Gastroesophageal sphincter (tissue), 4 donors: Measurements from ENCODE around the gene HSP90AA1. TPM values are rescaled to one million over a fixed set of nuclear protein-coding genes. Genes with fewer than 3 reads are reported as not detected.

Source experiments
- ATAC-seq: fragments of 150-250 bp; one replicate; pipeline ENCODE4 v1.9.1; 2016; ENCODE audit warnings: mild to moderate bottlenecking, moderate library complexity
- H3K27ac ChIP-seq, 4 donors: fragments of 200-600 bp; sonication (generic) in 3 of 4; 1 replicate in 3 of 4; 2 replicates in 1 of 4; pipeline ENCODE4 v1.5.1; 2016 to 2019
- H3K27me3 ChIP-seq: fragments of 200-600 bp; sonication (generic); one replicate; pipeline ENCODE4 v1.5.1; 2019
- H3K36me3 ChIP-seq, 2 donors: fragments of 200-600 bp; sonication (generic); one replicate each; pipeline ENCODE4 v1.5.1; 2019; ENCODE audit warnings: control low read depth in 1 of 2
- H3K4me1 ChIP-seq, 3 donors: fragments of 200-600 bp; sonication (generic); 1 replicate in 2 of 3; 2 replicates in 1 of 3; pipeline ENCODE4 v1.5.1; 2016 to 2019; ENCODE audit warnings: control low read depth in 2 of 3
- H3K4me3 ChIP-seq, 2 donors: fragments of 200-600 bp; sonication (generic); one replicate each; pipeline ENCODE4 v1.5.1; 2019; ENCODE audit warnings: mild to moderate bottlenecking in 1 of 2, moderate library complexity in 1 of 2
- H3K9me3 ChIP-seq, 3 donors: fragments of 200-600 bp; sonication (generic); one replicate each; pipeline ENCODE4 v1.5.1; 2017 to 2019; ENCODE audit warnings: control low read depth in 2 of 3
- EP300 ChIP-seq: sonication (generic); formaldehyde crosslinking; IDR thresholded peaks from one replicate; pipeline ENCODE4 v1.6.1; 2017; ENCODE audit warnings: antibody characterized with exemption, mild to moderate bottlenecking
- POLR2A ChIP-seq, 2 donors: fragments of 450-650 bp; IDR thresholded peaks; one replicate each; pipeline ENCODE4 v1.6.1; 2017; ENCODE audit warnings: antibody characterized with exemption in 2 of 2, mild to moderate bottlenecking in 2 of 2, moderate library complexity in 1 of 2
- POLR2AphosphoS5 ChIP-seq: sonication (generic); formaldehyde crosslinking; IDR thresholded peaks from one replicate; pipeline ENCODE4 v1.6.1; 2017; ENCODE audit warnings: antibody characterized with exemption
- WGBS, 2 donors: methylation state at CpG; one replicate each; pipeline ENCODE4 v1.1.5; 2018; ENCODE audit warnings: low coverage in 1 of 2; 5-methylcytosine and 5-hydroxymethylcytosine counted together
- total RNA-seq, 4 donors: library from RNA; depleted of rRNA; stranded (reverse); fragments of >200 nt; gene quantifications; one replicate each; pipeline ENCODE4 v1.1.0, GENCODE V29; 2016
- TF ChIP-seq, protein P1 (sequence below), 4 experiments: fragments of 200-600 bp in 2 of 4; fragments of 450-650 bp in 2 of 4; sonication (generic) in 1 of 4; IDR thresholded peaks; one replicate each; pipeline ENCODE4 v1.5.1; 2017 to 2019; ENCODE audit warnings: antibody characterized with exemption in 4 of 4, mild to moderate bottlenecking in 2 of 4, moderate library complexity in 2 of 4

HSP90AA1 gene
- total RNA-seq, 4 donors from 2014 or later, result 421 to 585 (median 537) TPM

DNA sequence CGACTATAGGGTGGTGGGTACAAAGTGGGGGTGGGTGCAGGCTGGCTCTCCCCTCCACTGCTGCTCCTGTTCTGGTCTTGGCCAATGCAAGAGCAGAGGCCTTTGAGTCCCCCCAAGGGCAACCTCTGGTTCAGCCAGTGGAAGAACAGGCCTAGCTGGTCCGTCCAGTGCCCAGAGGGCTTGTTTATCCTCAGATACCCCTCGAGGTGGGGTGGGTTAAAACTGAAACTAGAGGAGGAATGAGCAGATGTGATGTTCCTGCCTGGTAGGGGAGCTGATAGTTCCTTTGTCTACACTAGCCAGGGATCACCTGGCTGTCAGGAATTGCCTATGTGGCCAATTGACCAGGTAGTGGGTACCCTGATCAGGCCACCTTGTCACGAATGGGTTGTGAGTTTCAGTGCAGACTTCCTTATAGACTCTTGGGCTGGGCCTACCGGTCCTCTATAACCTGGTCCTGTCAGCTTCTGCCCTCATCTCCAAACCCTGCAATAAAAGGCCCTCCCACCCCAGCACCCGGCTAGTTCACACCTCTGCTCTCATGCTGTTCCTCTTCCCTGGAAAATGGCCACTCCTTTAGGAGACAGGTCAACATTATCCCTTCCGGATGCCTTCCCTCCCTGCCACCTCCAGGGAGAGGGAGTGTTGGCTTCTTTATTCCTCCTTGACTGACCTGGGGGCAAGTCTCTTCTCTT is 10.7 kb upstream of the HSP90AA1 start:
- no peak for ATAC-seq
- no peak for TF ChIP-seq POLR2AphosphoS5
- TF ChIP-seq POLR2A (IDR thresholded peaks at IDR 0.05), result no peak
- TF ChIP-seq, protein P1, sequence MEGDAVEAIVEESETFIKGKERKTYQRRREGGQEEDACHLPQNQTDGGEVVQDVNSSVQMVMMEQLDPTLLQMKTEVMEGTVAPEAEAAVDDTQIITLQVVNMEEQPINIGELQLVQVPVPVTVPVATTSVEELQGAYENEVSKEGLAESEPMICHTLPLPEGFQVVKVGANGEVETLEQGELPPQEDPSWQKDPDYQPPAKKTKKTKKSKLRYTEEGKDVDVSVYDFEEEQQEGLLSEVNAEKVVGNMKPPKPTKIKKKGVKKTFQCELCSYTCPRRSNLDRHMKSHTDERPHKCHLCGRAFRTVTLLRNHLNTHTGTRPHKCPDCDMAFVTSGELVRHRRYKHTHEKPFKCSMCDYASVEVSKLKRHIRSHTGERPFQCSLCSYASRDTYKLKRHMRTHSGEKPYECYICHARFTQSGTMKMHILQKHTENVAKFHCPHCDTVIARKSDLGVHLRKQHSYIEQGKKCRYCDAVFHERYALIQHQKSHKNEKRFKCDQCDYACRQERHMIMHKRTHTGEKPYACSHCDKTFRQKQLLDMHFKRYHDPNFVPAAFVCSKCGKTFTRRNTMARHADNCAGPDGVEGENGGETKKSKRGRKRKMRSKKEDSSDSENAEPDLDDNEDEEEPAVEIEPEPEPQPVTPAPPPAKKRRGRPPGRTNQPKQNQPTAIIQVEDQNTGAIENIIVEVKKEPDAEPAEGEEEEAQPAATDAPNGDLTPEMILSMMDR (IDR thresholded peaks at IDR 0.05), result no peak
- Histone ChIP-seq H3K9me3 (no peaks in the 10 kb centered on the region), H3K27ac (no peak overlapping the region), H3K36me3 (peaks cover 0 to 17% of the 10 kb centered on the region in 2 donors), H3K4me1 (peaks cover 0 to 10% (median 0%) of the 10 kb centered on the region in 3 donors), H3K4me3 (no peak overlapping the region), H3K27me3 (no peaks in the 10 kb centered on the region)
- 74 to 75% methylated on average over 3 to 6 of the region's 7 CpGs for WGBS, 2 donors

DNA sequence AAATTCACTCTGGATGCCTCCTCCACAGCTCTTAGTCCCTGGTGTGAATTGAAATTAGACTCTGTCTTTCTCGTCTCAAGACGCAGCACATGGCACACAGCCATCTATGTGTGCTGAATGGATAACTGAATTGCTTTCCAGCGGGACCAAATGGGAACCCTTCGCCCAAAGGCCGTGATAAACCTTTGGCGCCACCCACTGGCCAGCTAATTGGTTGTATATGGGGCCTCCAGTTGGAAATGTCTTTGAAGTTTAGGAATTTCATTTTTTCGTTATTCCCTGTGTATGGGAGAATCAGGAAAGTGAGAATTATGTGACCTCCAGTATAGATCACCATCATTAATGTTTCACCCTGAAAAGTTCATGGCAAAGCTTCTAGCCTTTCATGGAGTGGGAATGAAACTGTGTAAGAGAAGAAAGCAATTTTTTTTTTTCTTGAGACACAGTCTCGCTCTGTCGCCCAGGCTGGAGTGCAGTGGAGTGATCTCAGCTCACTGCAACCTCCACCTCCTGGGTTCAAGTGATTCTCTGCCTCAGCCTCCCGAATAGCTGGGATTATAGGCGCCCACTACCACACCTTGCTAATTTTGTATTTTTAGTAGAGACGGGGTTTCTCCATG is 9.8 kb upstream of the HSP90AA1 start:
- Histone ChIP-seq H3K27me3 (no peaks in the 10 kb centered on the region), H3K4me1 (peaks cover 0 to 10% (median 0%) of the 10 kb centered on the region in 3 donors), H3K4me3 (no peak overlapping the region), H3K36me3 (peaks cover 0 to 15% of the 10 kb centered on the region in 2 donors), H3K27ac (peak overlapping the region in 1 of 4 donors; percentile 27), H3K9me3 (no peaks in the 10 kb centered on the region)
- TF ChIP-seq, protein P1 (IDR thresholded peaks at IDR 0.05), result peak in 3 of 4 experiments; percentile 71 to 85 (median 76)
- TF ChIP-seq EP300 (no peak), POLR2AphosphoS5 (peak; percentile 31)
- WGBS, 2 donors, result 10 to 31% methylated on average over 8 to 12 of the region's 12 CpGs
- peak; percentile 92 for ATAC-seq

DNA sequence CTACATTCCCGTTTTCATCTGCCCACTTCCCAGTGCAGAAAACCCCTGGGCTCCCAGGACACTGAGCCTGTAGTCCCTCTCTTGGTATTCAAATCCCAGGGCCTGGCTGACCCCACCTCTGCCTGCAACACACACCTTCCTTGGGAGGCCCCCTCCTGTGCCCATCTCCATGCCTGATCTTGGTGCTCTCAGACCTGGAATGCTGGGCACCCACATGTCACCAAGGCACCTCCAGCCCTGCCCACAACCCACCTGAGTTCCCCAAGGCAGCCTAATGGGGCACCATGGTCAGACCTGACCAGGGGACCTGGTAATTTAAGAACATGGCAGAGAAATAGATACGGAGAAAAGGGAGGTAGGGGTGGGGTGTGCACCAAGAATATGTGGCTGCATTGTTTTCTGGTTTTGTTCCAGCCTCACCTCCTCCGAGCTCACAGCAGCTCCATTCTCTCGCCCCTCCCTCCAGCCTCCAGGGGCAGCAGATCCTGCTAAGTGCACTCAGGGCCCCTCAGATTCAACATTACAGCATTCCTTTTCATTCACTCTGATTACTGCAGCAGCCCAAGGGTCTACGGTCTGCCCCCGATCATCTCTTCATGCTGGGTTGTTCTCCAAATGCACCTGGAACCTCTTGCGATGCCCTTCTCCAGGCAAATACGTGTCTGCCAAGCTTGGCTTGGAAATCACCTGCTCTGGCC is 9.2 kb upstream of the HSP90AA1 start:
- no peak overlapping the region for H3K4me3 ChIP-seq

DNA sequence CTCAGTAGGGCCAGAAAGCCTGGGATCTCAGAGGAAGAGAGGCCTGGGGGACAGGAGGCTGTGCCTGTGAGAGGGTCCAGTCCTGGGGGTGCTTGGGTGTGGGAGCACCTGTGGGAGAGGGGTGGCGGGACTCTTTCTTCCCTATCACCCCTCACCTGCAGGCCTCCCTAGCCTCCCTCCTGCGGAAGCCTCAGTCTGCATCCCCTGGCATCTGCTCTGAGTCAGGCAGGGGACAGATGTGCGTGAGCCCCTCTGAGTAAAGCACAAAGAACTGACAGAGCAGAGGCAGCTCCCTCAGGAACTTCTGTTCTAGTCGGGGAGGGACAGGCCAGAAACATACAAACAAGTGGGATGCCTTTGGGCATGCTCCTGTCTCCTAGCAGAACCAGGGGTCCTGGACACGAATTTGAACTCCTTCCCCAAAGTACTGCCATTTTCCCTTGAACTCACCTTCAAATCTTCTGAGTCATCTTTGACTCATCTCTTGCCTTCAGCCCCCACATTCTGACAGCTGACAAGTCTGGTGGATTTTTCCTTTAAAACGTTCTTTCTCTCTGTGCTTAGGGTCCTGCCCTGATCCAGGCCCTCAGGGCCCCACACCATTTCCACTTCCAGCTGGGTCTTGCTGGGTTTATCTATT is 8.5 kb upstream of the HSP90AA1 start:
- Histone ChIP-seq H3K36me3 (peaks cover 0 to 8% of the 10 kb centered on the region in 2 donors), H3K4me1 (peaks cover 0 to 10% (median 0%) of the 10 kb centered on the region in 3 donors), H3K27ac (no peak overlapping the region), H3K4me3 (no peak overlapping the region), H3K27me3 (no peaks in the 10 kb centered on the region), H3K9me3 (no peaks in the 10 kb centered on the region)
- 61 to 100% methylated on average over 1 to 2 of the region's 6 CpGs for WGBS, 2 donors
- no peak for TF ChIP-seq POLR2A (IDR thresholded peaks at IDR 0.05)
- TF ChIP-seq, protein P1 (IDR thresholded peaks at IDR 0.05), result no peak
- TF ChIP-seq EP300, result no peak
- no peak for TF ChIP-seq POLR2AphosphoS5
- ATAC-seq, result no peak

More for the DNA sequence above, 9.2 kb upstream of the HSP90AA1 start:
- Histone ChIP-seq H3K9me3 (no peaks in the 10 kb centered on the region), H3K27me3 (no peaks in the 10 kb centered on the region), H3K4me1 (peaks cover 0 to 10% (median 0%) of the 10 kb centered on the region in 3 donors), H3K27ac (peak overlapping the region in 1 of 4 donors; percentile 27), H3K36me3 (peaks cover 0 to 8% of the 10 kb centered on the region in 2 donors)
- ATAC-seq, result no peak
- WGBS, 2 donors, result 29 to 47% methylated on average over 7 to 8 of the region's 8 CpGs
- TF ChIP-seq, protein P1 (IDR thresholded peaks at IDR 0.05), result no peak
- TF ChIP-seq POLR2A (IDR thresholded peaks at IDR 0.05) (no peak), POLR2AphosphoS5 (no peak), EP300 (no peak)
